Activated CD4-positive, alpha-beta T cell treated with anti-CD3 and anti-CD28 coated beads, Interleukin-2, amount 50 U/mL, for 48 hours (primary cell): ENCODE results near the gene NEDD8.

ENCODE experiments used
- DNase-seq, 2 experiments: peaks; one replicate each; pipeline ENCODE4 v3.0.0-alpha.2; 2020

The NEDD8 gene

GRCh38 chr14:24177041-24177825 is 54.9 kb downstream of the NEDD8 start:
- DNase-seq: no peak

- no peak for DNase-seq
These were observed 55.6 kb downstream of the NEDD8 start for GRCh38 chr14:24176599-24176998.

DNA sequence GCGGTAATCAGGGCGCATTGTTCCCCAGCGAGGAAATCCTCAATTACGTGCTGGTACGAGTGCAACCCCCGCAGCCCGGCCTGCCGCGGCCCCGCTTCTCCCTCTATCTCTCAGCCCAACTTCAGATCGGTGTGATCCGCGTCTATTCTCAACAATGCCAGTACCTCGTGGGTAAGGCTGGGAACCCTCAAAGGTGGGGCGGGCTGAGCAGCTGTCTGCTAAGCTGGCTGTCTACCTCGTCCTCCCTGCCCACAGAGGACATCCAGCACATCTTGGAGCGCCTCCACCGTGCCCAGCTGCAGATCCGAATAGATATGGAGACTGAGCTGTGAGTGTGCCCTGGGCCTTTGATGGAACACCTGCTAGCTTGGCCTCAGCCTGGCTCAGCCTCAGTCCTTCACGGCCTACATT is 59.3 kb downstream of the NEDD8 start:
- no peak for DNase-seq

- DNase-seq: no peak
These were observed 59.8 kb downstream of the NEDD8 start for GRCh38 chr14:24172261-24172860.

DNA sequence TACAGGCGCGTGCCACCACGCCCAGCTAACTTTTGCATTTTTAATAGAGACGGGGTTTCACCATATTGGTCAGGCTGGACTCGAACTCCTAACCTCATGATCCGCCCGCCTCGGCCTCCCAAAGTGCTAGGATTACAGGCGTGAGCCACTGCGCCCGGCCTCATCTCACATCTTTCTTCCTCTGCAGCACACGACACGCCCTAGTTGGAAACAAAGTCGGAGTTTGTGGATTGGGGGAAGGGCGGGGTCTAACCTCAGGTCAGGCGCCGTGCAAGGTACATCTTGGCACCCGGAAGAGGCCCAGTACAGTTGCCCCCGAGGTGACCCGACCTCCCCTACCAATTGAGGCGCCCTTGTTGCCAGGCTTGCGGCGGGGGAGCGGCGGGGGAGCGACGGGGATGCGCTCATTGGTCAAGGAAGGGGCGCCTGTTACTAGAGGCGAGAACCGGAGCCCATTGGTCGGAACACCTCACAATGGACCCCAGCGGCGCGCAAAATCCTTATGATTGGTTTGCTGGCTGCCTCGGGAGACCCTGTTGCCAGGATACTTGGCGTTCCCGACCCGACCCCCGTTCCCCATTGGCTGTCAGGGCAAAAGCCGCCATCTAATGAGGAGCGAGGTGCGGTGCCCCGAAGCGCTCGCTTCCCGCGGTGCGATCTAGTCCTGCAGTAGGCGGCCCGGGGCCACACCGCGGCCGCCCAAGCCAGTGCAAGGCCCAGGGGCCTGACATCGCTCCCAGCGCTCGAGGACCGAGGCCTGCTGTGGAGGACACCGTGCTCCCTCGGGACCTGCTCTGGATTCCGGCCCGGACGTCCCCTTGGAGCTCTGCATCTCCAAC is 60.5 kb downstream of the NEDD8 start, which contains the start of gene REC8:
REC8 (plus strand) TSS at position 659 of the 839 bp plus-strand sequence. CDS start 473 bp downstream, outside the sequence.
- peak; percentile 66 to 76 for DNase-seq

- DNase-seq: no peak
These were observed 64.6 kb downstream of the NEDD8 start for GRCh38 chr14:24167469-24168114.
